Panc1 (cell line): Measurements from ENCODE around the gene ACOXL. TPM values are rescaled to one million over a fixed set of nuclear protein-coding genes. Genes with fewer than 3 reads are reported as not detected.

Source experiments
- ATAC-seq: fragments of 200-7000 bp; cut with Tn5 transposase; 2 replicates; pipeline ENCODE4 v1.9.1; 2020; ENCODE audit warnings: mild to moderate bottlenecking, moderate library complexity
- BruUV-seq: library from RNA; stranded (reverse); fragments of 400-500 nt; replicated peaks from 2 replicates; lab custom pipeline; 2021; lab: Mats Ljungman, UMichigan
- CTCF ChIA-PET: fragments of 300-600 bp; sonication (Branson Sonifier 250); formaldehyde crosslinking; loops from one replicate; lab custom pipeline; 2022; ENCODE audit warnings: antibody characterized with exemption; lab: Charles Lee
- POLR2A ChIA-PET: fragments of 300-600 bp; sonication (Branson Sonifier 250); formaldehyde crosslinking; loops from one replicate; lab custom pipeline; 2022; ENCODE audit warnings: antibody characterized with exemption; lab: Charles Lee
- DNase-seq: peaks from one replicate; pipeline ENCODE4 v3.0.0-alpha.2; 2010; ENCODE audit warnings: low read depth, low spot score
- H3K27ac ChIP-seq: 2 replicates; pipeline ENCODE4 v1.5.1; 2011; ENCODE audit warnings: mild to moderate bottlenecking, low read length, inconsistent platforms
- H3K27me3 ChIP-seq: fragments of 200-500 bp; sonication (Bioruptor generic); 2 replicates; pipeline ENCODE4 v1.6.0; 2014; ENCODE audit warnings: low read length, inconsistent platforms; ENCODE audit not compliant: control insufficient read depth, insufficient read depth
- H3K36me3 ChIP-seq: fragments of 200-500 bp; sonication (Bioruptor generic); 2 replicates; pipeline ENCODE4 v1.5.1; 2014; ENCODE audit warnings: inconsistent platforms, mild to moderate bottlenecking, low read length, moderate library complexity; ENCODE audit not compliant: control insufficient read depth, insufficient read depth
- H3K4me1 ChIP-seq: 2 replicates; pipeline ENCODE4 v1.5.1; 2011; ENCODE audit warnings: inconsistent platforms, mild to moderate bottlenecking, low read length, moderate library complexity; ENCODE audit not compliant: control insufficient read depth, insufficient read depth
- H3K4me3 ChIP-seq, 2 experiments: 2 replicates each; pipeline ENCODE4 v1.5.1; 2011 to 2012; ENCODE audit warnings: low read depth in 2 of 2, low read length in 2 of 2, mild to moderate bottlenecking in 2 of 2, inconsistent platforms in 1 of 2, moderate library complexity in 1 of 2
- H3K9me3 ChIP-seq: fragments of 200-500 bp; sonication (Bioruptor generic); 2 replicates; pipeline ENCODE4 v1.5.1; 2014; ENCODE audit warnings: low read depth, mild to moderate bottlenecking, inconsistent platforms, low read length, moderate library complexity; ENCODE audit not compliant: control insufficient read depth, insufficient read depth
- CTCF ChIP-seq: fragments of 450-650 bp; IDR thresholded peaks from 2 replicates; pipeline ENCODE4 v1.5.1; 2017; ENCODE audit warnings: mild to moderate bottlenecking
- POLR2AphosphoS5 ChIP-seq: IDR thresholded peaks from 2 replicates; pipeline ENCODE4 v1.6.1; 2012; ENCODE audit warnings: mild to moderate bottlenecking, low read depth, low read length, moderate library complexity
- REST ChIP-seq, 2 experiments: IDR thresholded peaks; 2 replicates each; pipeline ENCODE4 v1.6.1; 2011 to 2012; ENCODE audit warnings: low read depth in 2 of 2, control low read depth in 1 of 2, low read length in 1 of 2, mild to moderate bottlenecking in 1 of 2, moderate library complexity in 1 of 2; ENCODE audit not compliant: insufficient read depth in 1 of 2
- SIN3A ChIP-seq: IDR thresholded peaks from 2 replicates; pipeline ENCODE4 v1.6.1; 2012; ENCODE audit warnings: low read depth, mild to moderate bottlenecking, low read length, moderate library complexity, borderline replicate concordance; ENCODE audit not compliant: insufficient read depth
- TCF7L2 ChIP-seq: IDR thresholded peaks from 2 replicates; pipeline ENCODE4 v1.6.1; 2011; ENCODE audit warnings: mild to moderate bottlenecking, low read depth, low read length, inconsistent platforms
- in situ Hi-C: cut with HindIII; loops from 2 replicates; pipeline ENCODE4 v1.10.0; 2016; ENCODE audit warnings: low sequenced_read_pairs, low pct_unique_long_range_greater_than_20kb
- intact Hi-C: fragments of 100-400 bp; cut with micrococcal nuclease; formaldehyde crosslinking; loops from one replicate; pipeline ENCODE4 v1.10.0; 2022; ENCODE audit not compliant: unreplicated experiment
- total RNA-seq: library from RNA; stranded (reverse); gene quantifications from one replicate; pipeline ENCODE4 v1.2.1, GENCODE V29; 2021; ENCODE audit not compliant: unreplicated experiment

Gene ACOXL
- total RNA-seq, 1 experiment from 2014 or later = 4.9 TPM

GRCh38 chr2:110877031-110877827 is 144.9 kb downstream of the ACOXL start:
- BruUV-seq = no TSS peak

DNA sequence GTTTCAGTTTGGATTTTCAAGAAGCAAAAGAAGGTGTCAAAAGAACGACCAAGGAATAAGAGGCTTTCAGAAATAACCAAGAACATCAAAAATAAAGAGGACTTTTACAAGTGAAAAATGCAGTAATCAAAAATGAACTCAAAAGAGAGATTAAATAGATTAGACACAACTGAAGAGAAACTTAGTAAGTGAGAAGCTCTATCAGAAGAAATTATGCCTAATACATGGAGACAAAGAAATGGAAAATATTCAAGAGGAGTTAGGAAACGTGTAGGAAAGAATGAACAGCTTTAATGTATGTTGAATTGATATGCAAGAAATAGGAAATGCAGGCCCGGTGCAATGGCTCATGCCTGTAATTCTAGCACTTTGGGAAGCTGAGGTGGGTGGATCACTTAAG is 145.8 kb downstream of the ACOXL start:
- Histone ChIP-seq H3K9me3 (no peaks in the 10 kb centered on the region), H3K27ac (no peak overlapping the region), H3K36me3 (no peaks in the 10 kb centered on the region), H3K4me1 (no peaks in the 10 kb centered on the region), H3K27me3 (no peaks in the 10 kb centered on the region), H3K4me3 (no peak overlapping the region)
- in situ Hi-C loops (no loop called here), intact Hi-C loops (no loop called here)
- no peak for TF ChIP-seq REST (IDR thresholded peaks at IDR 0.05; ENCODE audit: insufficient read depth in 1 of 2, low read depth in 2 of 2, low read length in 1 of 2)
- TF ChIP-seq SIN3A = no peak
- TF ChIP-seq POLR2AphosphoS5 = no peak
- TF ChIP-seq TCF7L2 = no peak
- no peak for TF ChIP-seq CTCF
- DNase-seq (no peak), ATAC-seq (no peak)
- CTCF ChIA-PET = no interaction called here
- POLR2A ChIA-PET = no interaction called here
- BruUV-seq = no TSS peak

More at GRCh38 chr2:110877031-110877827, 144.9 kb downstream of the ACOXL start:
- intact Hi-C loops (no loop called here), in situ Hi-C loops (no loop called here)
- no peaks in the 10 kb centered on the region for H3K9me3 ChIP-seq
- H3K36me3 ChIP-seq = no peaks in the 10 kb centered on the region
- no peak for ATAC-seq
- no peak overlapping the region for H3K4me3 ChIP-seq
- POLR2A ChIA-PET = no interaction called here
- no peaks in the 10 kb centered on the region for H3K4me1 ChIP-seq
- no peaks in the 10 kb centered on the region for H3K27me3 ChIP-seq
- TF ChIP-seq CTCF = no peak
- no peak for TF ChIP-seq POLR2AphosphoS5
- TF ChIP-seq REST (IDR thresholded peaks at IDR 0.05; ENCODE audit: insufficient read depth in 1 of 2, low read depth in 2 of 2, low read length in 1 of 2) = no peak
- no peak for TF ChIP-seq SIN3A
- no peak overlapping the region for H3K27ac ChIP-seq
- no peak for DNase-seq
- CTCF ChIA-PET = interaction anchor here (0.5 to 0.6 kb wide), 2 partner anchors 60 to 100 kb away, joined by 3 to 6 read pairs; no protein-coding TSS in a partner anchor
